Amygdala (tissue), 56 donors: ENCODE measurements around the gene MAP4.
A peak's percentile ranks its signal among the peaks of the same experiment; 100 is the strongest.
"Not testable (repeated sequence)": the region's sequence is repeated elsewhere in the genome, so short reads cannot be mapped to it uniquely, and the experiment has no call there.

Source experiments
- DNase-seq, 56 donors: peaks; one replicate each; lab custom pipeline; 2025; lab: John Stamatoyannopoulos, UW

Gene MAP4

DNA sequence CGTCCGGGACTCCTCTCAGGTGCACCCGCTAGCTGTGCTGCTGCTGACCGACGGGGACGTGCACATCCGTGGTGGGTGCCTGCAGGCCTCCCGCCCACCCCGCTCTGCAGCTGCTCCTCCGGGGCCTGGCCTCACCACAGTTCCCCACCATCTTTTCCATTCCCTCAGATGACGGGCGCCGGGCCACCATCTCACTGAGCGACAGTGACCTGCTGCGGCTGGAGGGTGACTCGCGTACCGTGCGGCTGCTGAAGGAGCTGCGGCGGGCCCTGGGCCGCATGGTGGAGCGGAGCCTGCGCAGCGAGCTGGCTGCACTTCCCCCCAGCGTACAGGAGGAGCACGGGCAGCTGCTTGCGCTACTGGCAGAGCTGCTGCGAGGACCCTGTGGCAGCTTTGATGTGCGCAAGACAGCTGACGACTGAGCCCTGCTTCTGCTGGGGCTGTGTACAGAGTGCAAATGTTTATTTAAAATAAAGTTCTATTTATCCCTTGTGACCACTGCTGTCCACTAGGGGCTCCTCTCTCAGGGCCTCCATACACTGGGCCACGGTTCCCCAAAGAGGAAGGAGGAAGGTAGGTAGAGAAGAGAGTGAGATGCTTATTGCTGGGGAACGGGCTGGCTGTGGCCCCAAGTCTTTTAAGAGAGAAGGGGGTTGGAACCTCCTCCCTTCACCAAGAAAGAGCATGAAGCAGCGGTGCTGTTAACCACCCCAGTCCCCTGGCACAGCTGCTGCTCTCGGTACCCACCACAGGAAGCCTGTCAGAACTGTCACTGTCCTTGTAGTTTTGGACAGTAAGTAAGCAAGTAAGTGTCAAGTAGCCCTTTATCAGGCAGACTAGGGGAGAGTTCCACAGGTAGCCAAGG is 166.3 kb downstream of the MAP4 start:
- DNase-seq = peak in 1 of 56 donors; percentile 16

DNA sequence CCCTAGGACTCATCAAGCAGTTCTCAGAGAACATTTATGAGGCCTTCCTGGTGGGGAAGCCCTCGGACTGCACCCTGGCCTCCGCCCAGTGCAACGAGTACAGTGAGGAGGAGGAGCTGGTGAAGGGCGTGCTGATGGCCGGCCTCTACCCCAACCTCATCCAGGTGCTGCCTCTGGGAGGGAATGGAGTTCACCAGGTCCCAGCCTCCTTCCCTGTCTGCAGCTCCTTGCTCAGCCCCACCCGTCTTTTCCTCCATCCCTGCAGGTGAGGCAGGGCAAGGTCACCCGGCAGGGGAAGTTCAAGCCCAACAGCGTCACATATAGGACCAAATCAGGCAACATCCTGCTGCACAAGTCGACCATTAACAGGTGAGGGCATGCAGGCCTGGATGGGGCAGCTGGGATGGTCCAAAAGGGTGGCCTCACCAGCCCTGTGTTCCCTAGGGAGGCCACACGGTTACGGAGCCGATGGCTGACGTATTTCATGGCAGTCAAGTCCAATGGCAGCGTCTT is 167.0 kb downstream of the MAP4 start:
- DNase-seq = no peak

DNA sequence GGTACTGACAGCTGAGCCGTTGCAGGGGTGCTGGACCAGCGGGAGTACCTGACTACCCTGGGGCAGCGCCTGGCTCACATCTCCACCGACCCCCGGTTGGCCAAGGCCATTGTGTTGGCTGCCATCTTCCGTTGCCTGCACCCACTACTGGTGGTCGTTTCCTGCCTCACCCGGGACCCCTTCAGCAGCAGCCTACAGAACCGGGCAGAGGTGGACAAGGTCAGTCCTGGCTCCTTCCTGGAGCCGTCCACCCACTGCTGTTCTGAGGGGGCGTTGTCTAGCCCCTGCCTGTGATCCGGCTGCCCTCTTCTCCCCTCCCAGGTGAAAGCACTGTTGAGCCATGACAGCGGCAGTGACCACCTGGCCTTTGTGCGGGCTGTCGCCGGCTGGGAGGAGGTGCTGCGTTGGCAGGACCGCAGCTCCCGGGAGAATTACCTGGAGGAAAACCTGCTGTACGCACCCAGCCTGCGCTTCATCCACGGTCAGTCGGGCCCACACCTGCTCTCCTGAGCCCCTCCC is 167.6 kb downstream of the MAP4 start:
- DNase-seq = no peak

DNA sequence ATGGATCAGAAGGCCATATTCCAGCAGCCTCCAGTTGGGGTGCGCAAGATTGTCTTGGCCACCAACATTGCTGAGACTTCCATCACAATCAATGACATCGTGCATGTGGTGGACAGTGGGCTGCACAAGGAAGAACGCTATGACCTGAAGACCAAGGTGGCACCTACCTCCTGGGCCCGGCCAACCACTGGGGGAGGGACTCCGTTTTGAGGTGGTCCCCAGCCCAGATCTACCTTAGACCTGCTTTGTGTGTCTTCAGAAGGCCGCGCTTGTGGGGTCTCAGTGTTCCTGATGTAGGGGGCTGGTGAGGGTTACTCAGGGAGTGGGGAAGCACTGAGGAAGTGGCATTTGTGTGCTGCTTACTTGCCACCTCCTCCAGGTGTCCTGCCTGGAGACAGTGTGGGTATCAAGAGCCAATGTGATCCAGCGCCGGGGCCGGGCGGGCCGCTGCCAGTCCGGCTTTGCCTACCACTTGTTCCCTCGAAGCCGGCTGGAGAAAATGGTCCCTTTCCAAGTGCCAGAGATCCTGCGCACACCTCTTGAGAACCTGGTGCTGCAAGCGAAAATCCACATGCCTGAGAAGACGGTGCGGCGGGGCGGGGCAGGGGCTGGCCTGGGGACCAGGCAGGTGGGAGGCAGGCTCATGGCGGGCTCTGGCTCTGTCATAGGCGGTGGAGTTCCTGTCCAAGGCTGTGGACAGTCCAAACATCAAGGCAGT is 168.3 kb downstream of the MAP4 start:
- DNase-seq = no peak

DNA sequence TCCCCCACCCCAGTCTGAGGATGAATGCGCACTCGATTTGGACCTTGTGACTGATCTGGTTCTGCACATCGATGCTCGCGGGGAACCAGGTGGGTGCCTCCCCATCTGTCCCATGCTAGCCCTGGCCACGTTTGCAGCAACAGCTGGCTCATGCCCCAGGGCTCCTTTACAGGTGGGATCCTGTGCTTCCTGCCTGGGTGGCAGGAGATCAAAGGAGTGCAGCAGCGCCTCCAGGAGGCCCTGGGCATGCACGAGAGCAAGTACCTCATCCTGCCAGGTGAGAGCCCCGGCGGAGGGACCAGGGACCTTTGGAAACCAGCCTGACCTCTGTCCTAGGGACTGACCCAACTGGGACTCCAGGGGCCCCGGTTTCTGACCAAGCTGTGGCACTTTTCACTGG is 169.0 kb downstream of the MAP4 start:
- no peak for DNase-seq

DNA sequence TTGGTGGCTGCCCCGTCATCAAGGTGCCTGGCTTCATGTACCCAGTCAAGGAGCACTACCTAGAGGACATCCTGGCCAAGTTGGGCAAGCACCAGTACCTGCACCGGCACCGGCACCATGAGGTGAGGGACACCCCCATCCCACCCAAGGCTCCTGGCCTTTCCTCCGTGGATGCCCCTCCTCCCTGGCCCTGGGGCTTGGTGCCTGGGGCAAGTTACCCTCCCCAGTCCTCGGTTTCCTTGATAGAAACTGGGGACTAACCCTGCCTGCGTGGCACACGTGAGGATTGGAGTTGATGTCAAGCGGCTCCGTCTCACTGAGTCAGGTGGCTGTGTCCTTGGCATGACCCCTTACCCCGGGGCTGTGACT is 169.4 kb downstream of the MAP4 start:
- no peak for DNase-seq

DNA sequence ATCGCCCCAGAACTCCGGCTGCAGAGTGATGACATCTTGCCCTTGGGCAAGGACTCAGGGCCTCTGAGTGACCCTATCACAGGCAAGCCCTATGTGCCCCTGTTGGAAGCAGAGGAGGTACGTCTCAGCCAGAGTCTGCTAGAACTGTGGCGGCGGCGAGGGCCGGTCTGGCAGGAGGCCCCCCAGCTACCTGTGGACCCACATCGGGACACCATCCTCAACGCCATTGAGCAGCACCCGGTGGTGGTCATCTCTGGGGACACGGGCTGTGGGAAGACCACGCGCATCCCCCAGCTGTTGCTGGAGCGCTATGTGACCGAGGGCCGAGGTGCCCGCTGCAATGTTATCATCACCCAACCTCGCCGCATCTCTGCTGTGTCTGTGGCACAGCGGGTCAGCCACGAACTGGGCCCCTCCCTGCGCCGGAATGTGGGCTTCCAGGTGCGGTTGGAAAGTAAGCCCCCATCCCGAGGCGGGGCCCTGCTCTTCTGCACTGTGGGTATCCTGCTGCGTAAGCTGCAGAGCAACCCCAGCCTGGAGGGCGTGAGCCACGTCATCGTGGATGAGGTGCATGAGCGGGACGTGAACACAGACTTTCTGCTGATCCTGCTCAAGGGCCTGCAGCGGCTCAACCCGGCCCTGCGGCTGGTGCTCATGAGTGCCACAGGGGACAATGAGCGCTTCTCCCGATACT is 169.9 kb downstream of the MAP4 start:
- DNase-seq = no peak

DNA sequence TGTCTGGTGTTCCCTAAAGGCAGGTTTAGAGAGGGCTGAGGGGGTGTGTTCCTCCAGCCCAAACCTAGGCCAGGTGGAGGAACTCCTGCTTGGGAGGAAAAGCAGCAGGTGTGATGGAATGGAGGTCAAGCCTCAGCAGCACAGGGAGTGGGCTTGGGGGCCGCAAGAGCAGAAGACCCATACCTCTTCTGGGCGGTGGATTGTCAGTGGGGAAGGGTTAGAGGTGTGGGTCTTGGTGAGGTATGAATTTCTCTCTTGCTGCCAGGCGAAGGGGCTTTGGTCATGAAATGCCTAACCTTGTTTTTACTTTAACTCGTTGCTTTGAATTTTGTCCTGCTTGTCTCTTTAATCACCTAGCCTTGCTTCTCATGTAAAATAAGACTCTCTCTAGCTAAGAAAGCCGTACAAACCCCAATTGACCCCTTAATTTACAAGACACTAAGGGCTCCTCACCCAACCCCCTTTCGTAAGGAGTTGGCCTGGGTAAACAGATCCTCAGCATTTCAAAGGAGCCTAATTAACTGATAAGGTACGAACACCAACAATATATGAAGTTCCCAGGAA is 174.3 kb downstream of the MAP4 start:
- DNase-seq = no peak

DNA sequence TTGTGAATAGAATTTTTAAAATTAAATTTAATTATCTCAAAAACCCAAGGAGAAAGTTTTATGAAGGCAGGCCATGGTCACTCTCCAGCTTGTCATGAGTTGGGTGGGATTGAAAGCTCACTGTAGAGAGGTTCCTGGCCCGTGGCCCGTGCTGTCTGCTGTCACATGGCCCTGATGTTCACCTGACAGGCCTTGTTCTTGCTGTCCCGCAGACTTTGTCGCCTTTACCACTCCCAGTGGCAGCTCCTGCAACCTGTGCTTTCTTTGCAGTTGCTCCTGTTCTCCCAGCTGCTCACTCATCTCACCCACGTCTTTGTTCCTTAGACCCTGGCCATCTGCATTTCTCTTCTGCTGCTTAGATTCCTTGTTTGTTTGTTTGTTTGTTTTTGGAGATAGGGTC is 177.7 kb downstream of the MAP4 start:
- no peak for DNase-seq

DNA sequence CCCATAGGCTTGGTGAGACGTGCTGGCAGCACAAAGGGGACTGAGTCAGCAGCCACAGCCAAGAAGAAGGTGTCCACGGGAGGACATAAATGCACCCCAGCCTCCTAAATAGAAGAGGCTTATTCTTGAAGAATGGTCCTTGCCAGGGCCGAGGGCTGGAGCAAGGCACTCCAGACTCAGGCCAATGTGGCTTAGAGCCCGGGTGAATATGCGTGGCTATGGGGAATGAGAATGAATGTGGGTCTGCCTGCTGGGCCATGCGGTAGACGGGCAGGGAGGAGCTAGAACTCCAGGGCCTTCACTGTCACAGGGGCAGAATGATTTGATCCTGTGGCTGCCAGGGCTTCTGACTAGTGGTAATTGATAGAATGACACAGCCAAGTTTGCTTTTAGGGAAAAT is 179.2 kb downstream of the MAP4 start:
- peak in 30 of 56 donors; percentile 14 to 76 (median 36) for DNase-seq

DNA sequence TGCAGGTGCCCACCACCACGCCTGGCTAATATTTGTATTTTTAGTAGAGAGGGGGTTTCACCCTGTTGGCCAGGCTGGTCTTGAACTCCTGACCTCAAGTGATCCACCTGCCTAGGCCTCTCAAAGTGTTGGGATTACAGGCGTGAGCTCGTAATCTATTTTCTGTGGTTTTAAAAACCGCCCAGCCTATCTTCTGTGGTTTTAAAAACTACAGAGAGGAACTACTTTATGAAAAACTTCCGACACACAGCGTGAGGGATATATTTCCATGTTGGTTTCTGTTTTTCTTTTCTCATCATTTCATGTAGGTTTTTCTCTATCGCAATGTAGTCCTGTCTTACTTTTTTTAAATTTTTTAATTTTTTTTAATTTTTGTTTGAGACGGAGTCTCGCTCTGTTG is 186.7 kb downstream of the MAP4 start:
- DNase-seq = not testable (repeated sequence)

DNA sequence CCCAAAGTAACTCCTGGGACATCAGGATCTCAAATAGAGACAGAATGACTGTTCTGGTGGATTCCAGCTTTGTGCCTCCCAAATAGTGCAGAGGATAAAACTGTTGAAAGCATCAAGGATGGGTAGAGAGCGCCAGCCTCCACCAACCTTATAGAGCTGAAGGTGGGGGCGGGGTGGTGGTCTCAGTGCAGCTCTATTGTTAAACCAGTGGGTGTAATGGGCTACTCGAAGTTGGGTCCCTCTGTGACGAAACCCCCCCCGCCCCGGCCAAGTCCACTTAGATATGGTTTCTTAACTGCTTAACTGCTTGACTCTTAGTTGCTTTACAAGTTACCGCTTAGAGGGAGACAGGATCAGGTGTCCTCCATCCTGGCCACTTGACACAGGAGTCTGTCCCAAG is 190.6 kb downstream of the MAP4 start:
- no peak for DNase-seq

DNA sequence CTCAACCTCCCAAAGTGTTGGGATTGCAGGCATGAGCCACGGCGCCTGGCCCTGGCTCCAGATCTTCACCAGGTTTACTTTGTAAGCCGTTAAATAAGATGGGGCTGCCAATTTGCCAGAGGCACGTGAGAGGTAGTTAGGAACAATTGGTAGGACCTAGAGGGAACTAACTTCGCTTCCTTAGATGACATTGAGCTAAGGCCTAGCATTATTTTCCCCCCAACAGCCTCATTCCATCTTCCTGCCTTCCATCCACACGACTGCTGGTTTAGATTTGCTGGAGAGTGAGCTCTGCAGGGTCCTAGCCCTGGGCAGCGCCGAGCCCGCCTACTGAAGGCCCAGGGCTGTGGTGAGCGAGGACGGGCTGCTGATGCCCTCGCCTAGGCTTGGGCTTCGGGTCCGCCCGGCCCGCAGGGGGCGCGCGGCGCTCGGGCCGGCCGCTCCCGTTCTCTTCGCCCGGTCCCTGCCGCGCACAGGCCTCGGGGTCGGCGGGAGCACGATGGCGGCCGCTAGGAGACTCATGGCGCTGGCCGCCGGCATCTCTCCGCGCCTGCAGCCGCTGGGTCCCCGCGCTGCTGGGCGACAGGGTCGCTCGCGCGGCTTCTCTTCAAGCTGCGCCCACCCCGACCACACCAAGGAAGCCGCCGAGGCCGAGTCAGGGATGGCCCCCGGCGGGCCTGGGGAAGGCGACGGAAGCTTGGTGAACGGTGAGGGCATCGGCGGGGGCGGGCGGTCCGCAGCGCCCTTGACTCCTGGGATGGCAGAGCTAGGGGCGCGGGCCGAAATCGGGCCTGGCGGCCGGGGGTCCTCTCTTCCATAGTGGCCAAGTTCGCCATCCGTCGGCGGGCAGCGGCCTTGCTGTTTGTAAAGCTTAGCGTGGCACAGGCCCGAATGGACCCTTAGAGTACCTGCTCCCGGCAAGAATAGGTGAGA is 191.4 kb downstream of the MAP4 start:
- peak in 51 of 56 donors; percentile 13 to 80 (median 53) for DNase-seq

DNA sequence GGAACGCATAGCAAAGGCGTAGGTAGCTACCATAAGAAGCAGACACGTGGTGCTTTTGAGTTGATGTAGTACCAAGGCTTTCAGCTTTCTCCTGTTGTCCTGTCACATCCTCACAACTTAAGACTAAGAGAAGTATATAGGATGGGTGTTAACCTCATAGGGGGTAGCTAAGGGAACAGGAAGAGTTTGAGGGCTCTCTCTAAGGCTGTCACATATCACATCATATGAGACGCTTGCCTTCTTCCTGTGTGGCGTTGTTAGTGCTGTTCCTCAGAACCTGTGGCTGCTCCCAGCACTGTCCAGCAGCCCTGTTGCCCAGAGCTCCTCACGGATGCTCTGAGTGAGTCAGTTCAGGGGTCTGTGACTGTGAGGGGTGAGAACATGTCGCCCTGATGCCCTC is 198.6 kb downstream of the MAP4 start:
- no peak for DNase-seq

DNA sequence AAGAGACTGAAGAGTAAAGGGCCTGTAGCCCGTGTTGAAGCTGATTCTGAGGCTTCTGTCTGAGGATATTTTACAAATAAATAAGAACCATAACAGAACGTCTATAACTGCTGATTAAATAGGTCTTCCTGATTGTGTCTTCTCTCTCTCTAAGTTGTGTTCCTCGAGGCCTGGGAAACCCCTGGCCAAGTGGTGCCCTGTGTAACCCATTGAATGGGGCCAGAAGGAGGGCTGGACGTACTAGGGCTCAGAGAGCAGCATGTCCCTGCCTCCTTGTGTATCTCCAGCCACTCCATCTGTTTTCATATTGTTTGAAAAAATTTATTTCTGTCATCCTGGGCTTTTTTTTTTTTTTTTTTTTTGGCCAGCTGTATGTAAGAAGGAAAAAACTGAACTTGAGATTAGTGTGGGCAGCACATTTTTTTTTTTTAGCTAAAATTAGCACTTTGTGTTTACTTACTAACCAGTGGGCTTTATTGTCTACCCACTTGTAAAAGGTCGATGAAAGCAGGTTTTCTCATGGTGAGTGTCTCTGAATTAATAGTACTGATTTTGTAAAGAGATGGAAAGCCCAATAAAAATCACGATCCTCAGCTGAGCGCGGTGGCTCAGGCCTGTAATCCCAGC is 202.6 kb downstream of the MAP4 start:
- DNase-seq = peak in 2 of 56 donors; percentile 1

DNA sequence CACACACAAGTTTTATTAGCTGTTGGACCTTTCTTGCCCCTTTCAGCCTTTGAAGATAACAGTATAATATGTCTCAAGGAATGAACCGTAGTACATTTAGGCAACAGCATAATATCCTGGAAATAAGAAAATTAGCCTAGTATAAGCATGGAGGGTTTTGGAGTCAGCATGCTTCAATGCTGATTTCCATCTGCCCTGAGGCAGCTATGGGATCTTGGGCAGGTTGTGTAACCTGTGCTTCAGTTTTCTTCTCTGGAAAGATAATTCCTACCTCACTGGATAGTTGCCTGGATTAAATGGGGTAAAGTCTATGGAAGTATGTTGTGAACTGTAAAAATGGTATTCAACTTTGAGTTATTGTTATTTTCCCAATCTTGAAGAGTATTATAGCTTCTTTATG is 211.6 kb downstream of the MAP4 start:
- DNase-seq = no peak

DNA sequence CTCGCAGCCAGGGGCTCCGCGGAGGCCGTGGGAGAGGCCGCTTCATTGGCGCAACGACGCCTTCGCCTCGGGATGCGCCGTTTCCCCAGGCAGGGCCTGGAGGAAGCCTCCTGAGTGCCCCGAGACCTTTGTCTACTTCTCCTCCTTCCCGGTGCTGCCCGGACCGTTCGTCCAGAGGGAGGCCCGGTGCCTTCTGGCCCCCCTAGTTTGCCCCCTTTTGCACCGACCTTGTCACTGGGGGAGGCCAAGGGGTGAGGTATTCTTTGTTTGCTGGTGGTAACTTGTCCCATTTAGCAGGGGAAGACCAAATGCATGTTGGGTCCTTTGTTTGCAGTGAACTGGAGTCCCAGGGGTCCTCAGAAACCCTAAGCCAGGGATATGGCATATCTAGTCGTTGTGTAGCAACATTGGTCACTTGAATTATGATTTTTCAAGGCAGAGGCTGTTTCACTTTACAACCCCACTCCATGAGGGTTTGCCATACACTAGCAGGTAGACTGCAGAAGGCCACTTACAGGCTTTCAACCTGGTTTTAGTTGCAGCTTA is 212.7 kb downstream of the MAP4 start:
- DNase-seq = peak in 2 of 56 donors; percentile 58 to 68

DNA sequence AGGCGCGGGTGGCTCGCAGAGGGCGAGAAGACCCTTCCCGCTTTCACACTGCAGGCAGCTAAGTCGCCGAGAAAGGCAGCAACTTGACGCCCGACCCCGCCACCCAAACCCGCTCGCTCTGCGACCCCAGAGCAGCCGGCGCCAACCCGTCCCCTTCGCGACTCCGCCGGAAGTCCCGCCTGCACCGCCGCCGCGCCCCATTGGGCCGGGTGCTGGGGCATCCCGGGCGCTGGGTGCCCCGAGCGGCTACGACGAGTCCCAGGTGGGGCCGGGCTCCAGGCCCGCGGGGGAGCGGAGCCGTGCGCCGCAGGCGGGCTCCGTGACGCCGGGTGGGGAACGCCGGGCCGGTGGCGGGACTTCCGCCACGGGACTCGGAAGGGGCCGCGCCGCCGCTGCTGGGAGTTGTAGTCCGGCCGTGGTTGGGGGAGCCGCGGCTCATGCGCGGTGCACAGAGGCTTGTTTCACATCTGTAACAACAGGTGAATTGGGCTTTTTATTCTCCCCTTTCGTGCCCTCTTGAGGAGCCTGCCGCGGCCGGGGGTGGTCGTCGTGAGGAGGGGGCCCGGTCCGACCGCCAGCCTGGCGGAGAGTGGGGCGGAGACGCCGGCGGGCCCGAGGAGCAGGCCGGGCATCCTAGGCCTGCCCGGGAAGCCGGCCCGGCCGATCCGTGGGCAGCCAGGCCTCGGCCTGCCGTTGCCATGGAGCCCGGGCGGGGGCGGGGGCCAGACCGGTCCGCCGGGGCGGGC is 213.3 kb downstream of the MAP4 start, which contains the start of gene DHX30:
DHX30 (plus strand) TSS at position 405 of the 746 bp plus-strand sequence. CDS start 7,546 bp downstream, outside the sequence.
- DNase-seq = peak; percentile 42 to 95 (median 84)
